DMS 273 (cell line): ENCODE data around the gene CMKLR1.

Experiments used
- DNase-seq: peaks from one replicate; lab custom pipeline; 2025; ENCODE audit not compliant: unreplicated experiment; lab: John Stamatoyannopoulos, UW

The CMKLR1 gene

GRCh38 chr12:108302016-108302402, 37.1 kb downstream of the CMKLR1 start:
- DNase-seq: no peak

GRCh38 chr12:108301346-108301745, 37.8 kb downstream of the CMKLR1 start:
- no peak for DNase-seq

- no peak for DNase-seq
Measured at GRCh38 chr12:108299980-108300696, 39.0 kb downstream of the CMKLR1 start.

GRCh38 chr12:108299516-108299915, 39.6 kb downstream of the CMKLR1 start:
- DNase-seq: no peak

GRCh38 chr12:108298761-108299275, 40.3 kb downstream of the CMKLR1 start:
- DNase-seq: no peak

GRCh38 chr12:108297895-108298760, 41.0 kb downstream of the CMKLR1 start:
- DNase-seq: no peak

DNA sequence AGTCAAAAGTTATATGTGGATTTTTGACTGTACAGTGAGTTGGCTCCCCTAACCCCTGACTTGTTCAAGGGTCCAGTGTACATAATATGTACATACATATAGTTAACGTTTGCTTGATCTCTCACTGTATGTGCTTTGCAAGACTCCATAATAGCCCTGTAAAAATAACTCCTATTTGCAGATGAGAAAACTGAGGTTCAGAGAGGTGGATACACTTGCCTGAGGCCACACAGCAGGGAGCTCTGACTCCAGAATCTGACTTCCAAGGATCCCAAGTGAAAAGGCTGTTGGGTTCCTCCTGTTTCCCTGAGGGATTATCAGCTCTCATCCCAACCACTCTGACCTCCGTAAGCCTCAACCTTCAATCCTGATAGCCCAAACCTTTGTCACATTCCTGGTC, 41.7 kb downstream of the CMKLR1 start:
- no peak for DNase-seq

- DNase-seq: no peak
Measured at GRCh38 chr12:108296945-108297344, 42.2 kb downstream of the CMKLR1 start.

DNA sequence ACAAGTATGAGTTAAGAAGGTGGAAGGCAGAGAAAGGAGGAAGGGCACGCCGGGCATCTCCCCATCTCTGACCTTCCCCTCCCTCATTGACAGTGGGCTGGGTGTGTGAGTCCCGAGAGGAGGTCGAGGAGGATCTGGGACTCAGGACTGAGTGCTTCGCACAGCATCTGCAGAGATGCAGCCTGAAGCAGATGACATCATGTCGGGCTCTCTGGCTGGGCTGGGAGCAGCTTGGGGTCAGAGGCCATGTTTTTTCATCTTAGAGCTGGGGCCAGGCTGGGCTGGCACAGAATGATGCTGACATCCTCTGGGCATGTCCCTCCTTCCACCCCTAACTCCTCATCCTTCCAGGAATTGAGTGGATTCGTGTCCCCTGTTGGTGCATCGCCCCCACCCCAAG, 43.5 kb downstream of the CMKLR1 start:
- no peak for DNase-seq

- no peak for DNase-seq
Measured at GRCh38 chr12:108289350-108290161, 49.6 kb downstream of the CMKLR1 start.

DNA sequence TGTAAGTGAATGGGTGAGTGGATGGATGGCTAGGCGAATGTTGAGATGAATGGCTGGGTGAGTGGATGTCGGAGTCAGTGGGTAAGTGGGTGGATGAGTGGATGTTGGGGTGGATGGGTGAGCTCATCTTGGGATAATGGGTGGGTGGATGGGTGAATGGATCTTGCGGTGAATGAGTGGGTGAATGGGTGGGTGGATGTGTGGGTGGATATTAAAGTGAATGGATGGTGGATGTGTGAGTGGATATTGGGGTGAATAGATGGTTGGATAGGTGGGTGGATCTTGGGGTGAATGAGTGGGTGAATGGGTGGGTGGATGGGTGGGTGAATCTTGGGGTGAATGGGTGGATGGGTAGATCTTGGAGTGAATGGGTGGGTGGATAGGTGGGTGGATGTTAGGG, 51.9 kb downstream of the CMKLR1 start:
- no peak for DNase-seq

- DNase-seq: no peak
Measured at GRCh38 chr12:108285016-108285415, 54.1 kb downstream of the CMKLR1 start.

GRCh38 chr12:108284163-108284562, 54.9 kb downstream of the CMKLR1 start:
- no peak for DNase-seq

DNA sequence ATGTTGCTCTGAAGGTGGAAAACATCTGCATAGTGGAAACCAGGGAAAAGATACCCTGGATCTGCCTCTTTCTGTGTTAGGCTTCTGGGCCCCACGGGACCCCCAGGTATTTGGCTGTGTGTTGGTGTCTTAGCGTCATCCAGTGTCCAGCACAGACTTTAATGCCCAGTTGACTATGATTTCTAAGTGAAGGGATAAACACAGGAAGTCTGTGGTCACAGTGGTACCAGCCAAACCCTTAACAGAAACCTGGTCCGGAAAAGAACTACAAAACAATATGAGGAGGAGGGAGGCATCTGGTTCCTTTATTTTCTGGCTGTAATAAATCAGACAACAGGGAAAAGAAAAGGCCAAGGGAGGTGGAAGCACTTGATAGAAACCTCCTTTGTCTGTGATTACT, 56.4 kb downstream of the CMKLR1 start:
- DNase-seq: no peak

- no peak for DNase-seq
Measured at GRCh38 chr12:108282160-108282559, 57.0 kb downstream of the CMKLR1 start.

GRCh38 chr12:108277613-108278012, 61.5 kb downstream of the CMKLR1 start:
- DNase-seq: no peak

- peak; percentile 13 for DNase-seq
Measured at GRCh38 chr12:108273217-108273616, 65.9 kb downstream of the CMKLR1 start.

DNA sequence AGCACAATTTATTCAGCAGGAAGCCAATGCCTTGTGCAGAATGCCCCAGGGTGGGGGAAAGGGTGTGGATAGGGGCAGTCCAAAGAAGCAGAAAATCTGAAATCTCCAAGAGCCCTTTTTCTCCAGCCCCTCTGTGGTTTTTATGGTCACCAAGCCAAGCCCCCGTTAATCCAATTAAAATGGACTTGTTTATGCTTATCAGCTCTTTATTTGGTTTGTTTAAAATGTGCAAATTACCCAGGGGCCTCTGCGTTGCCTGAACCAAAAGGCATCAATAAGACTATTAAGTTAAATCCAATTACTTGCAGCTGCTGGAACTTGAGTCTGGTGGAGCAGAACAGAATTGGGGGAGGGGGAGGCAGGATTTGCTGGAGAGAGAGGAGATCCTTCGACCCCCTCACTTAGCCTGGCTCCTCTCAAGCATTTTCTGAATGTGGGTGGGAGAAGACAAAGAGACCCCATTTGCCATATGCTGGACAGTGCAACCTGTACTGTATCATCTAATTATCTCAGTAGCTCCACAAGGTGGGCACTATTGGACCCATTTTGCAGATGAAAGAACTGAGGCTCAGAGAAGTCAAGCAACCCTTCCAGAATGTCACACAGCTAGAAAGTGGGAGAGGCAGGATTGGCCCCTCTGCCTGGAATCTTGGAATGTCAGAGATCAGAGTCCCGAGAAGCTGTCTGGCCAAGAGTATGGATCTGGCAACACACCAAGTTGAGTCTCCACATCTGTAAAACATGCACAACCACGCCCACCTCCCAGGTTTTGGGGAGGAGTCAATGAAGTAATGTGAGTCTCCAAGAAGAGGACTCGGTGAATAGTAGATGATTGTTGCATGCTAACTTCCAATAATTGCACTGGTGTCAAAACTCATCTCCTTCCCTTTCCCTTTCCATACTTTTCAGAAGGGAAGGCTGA, 66.9 kb downstream of the CMKLR1 start:
- no peak for DNase-seq

DNA sequence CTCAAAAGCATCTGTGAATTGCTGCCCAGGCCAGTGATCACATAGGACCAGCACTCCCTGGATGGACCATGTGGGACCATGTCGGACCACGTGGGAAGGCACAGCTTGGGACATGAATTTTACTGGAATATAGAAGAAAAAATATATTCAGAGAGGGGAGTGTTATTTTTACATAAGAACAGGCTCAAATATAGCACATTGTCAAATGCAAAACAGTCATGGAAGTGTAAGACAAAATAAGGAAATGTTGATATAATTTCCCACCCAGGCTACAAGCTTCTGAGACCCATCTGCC, 68.3 kb downstream of the CMKLR1 start:
- no peak for DNase-seq

DNA sequence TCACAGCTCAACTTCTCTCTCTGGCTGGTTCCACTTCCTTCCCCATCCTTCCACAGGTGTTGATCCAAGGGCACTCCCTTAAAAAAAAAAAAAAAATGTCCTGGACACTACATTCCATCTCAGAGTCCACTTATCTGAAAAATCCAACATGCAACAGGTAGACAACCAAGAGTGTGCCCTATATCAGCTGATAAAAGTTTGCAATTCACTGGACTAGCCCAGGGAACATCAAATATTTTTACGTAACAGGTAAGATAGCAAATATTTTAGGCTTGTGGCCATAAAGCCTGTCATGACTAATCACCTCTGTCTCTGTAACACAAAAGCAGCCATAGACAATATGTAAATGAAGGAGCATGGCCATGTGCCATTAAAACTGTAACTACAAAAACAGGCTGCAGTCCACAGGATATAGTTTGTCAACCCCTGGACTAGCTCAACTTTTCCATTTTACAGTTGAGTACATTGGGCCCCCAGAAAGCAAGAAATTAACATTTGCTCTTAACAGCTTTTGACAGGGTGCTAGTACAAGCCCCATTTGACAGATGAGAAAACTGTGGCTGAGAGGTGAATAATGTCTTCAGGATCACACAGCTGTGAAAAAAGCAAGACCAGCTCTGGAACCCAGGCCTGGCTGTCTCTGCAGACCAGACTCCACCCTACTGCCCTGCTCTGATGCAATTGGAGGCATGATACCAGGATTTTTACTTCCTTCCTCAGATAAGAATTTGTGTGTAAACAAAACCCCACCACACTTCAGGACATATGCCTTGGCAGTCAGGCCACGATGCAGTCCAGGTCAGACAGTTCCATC, 68.9 kb downstream of the CMKLR1 start:
- no peak for DNase-seq
